Measurements from ENCODE around the gene KANK2.
"Not testable (repeated sequence)": the region's sequence is repeated elsewhere in the genome, so short reads cannot be mapped to it uniquely, and the experiment has no call there.

KANK2 gene

GRCh38 chr19:11142528-11143171 is 54.7 kb downstream of the KANK2 start:
- H3K9me3 Mint-ChIP-seq, result no peaks in the 10 kb centered on the region
- H3K27ac Mint-ChIP-seq, result peak overlapping the region; percentile 28
- peaks cover 36% of the 10 kb centered on the region for H3K4me1 Mint-ChIP-seq (ENCODE audit: low read depth)
- intact Hi-C loops (cut with micrococcal nuclease), result no loop called here
- H3K36me3 Mint-ChIP-seq (ENCODE audit: low read depth), result no peaks in the 10 kb centered on the region
- H3K27me3 Mint-ChIP-seq, result peaks cover 26% of the 10 kb centered on the region
- peak overlapping the region; percentile 39 for H3K4me3 Mint-ChIP-seq

GRCh38 chr19:11141937-11142527 is 55.3 kb downstream of the KANK2 start:
- H3K27ac Mint-ChIP-seq, result no peak overlapping the region
- H3K36me3 Mint-ChIP-seq (ENCODE audit: low read depth), result no peaks in the 10 kb centered on the region
- H3K4me3 Mint-ChIP-seq, result no peak overlapping the region
- peaks cover 26% of the 10 kb centered on the region for H3K27me3 Mint-ChIP-seq
- intact Hi-C loops (cut with micrococcal nuclease), result no loop called here
- no peaks in the 10 kb centered on the region for H3K9me3 Mint-ChIP-seq
- peaks cover 42% of the 10 kb centered on the region for H3K4me1 Mint-ChIP-seq (ENCODE audit: low read depth)

GRCh38 chr19:11140896-11141295 is 56.4 kb downstream of the KANK2 start:
- peaks cover 29% of the 10 kb centered on the region for H3K27me3 Mint-ChIP-seq
- no peak overlapping the region for H3K4me3 Mint-ChIP-seq
- H3K27ac Mint-ChIP-seq, result no peak overlapping the region
- no peaks in the 10 kb centered on the region for H3K36me3 Mint-ChIP-seq (ENCODE audit: low read depth)
- H3K9me3 Mint-ChIP-seq, result no peaks in the 10 kb centered on the region
- peaks cover 43% of the 10 kb centered on the region for H3K4me1 Mint-ChIP-seq (ENCODE audit: low read depth)
- intact Hi-C loops (cut with micrococcal nuclease), result no loop called here

GRCh38 chr19:11140023-11140538 is 57.3 kb downstream of the KANK2 start:
- H3K4me3 Mint-ChIP-seq; H3K36me3 Mint-ChIP-seq (ENCODE audit: low read depth); H3K9me3 Mint-ChIP-seq; intact Hi-C loops (cut with micrococcal nuclease); H3K27ac Mint-ChIP-seq: not testable (repeated sequence)
- peaks cover 29% of the 10 kb centered on the region for H3K27me3 Mint-ChIP-seq
- peaks cover 43% of the 10 kb centered on the region for H3K4me1 Mint-ChIP-seq (ENCODE audit: low read depth)

GRCh38 chr19:11138601-11139300 is 58.6 kb downstream of the KANK2 start:
- Mint-ChIP-seq H3K27ac (no peak overlapping the region), H3K27me3 (peaks cover 29% of the 10 kb centered on the region), H3K4me3 (no peak overlapping the region), H3K4me1 (ENCODE audit: low read depth) (peaks cover 43% of the 10 kb centered on the region), H3K36me3 (ENCODE audit: low read depth) (no peaks in the 10 kb centered on the region), H3K9me3 (no peaks in the 10 kb centered on the region)
- intact Hi-C loops (cut with micrococcal nuclease), result no loop called here

GRCh38 chr19:11137542-11138384 is 59.6 kb downstream of the KANK2 start:
- peaks cover 33% of the 10 kb centered on the region for H3K4me1 Mint-ChIP-seq (ENCODE audit: low read depth)
- H3K9me3 Mint-ChIP-seq, result no peaks in the 10 kb centered on the region
- peak overlapping the region; percentile 71 for H3K27ac Mint-ChIP-seq
- peaks cover 29% of the 10 kb centered on the region for H3K27me3 Mint-ChIP-seq
- H3K4me3 Mint-ChIP-seq, result peak overlapping the region; percentile 81
- intact Hi-C loops (cut with micrococcal nuclease), result loop anchor here (1.0 kb wide), 1 partner anchor 66 kb away; no protein-coding TSS in a partner anchor
- peaks cover 8% of the 10 kb centered on the region for H3K36me3 Mint-ChIP-seq (ENCODE audit: low read depth)

- intact Hi-C loops (cut with micrococcal nuclease), result loop anchor here (1.0 kb wide), 1 partner anchor 67 kb away; no protein-coding TSS in a partner anchor
- H3K27ac Mint-ChIP-seq, result no peak overlapping the region
Observed at GRCh38 chr19:11136400-11137101, 60.8 kb downstream of the KANK2 start.

GRCh38 chr19:11131471-11131870 is 65.9 kb downstream of the KANK2 start:
- Mint-ChIP-seq H3K27me3 (peaks cover 4% of the 10 kb centered on the region), H3K4me1 (ENCODE audit: low read depth) (no peaks in the 10 kb centered on the region), H3K27ac (no peak overlapping the region), H3K4me3 (no peak overlapping the region), H3K9me3 (no peaks in the 10 kb centered on the region), H3K36me3 (ENCODE audit: low read depth) (peaks cover 71% of the 10 kb centered on the region)
- intact Hi-C loops (cut with micrococcal nuclease), result loop anchor here (1.0 kb wide), 1 partner anchor 96 kb away; no protein-coding TSS in a partner anchor

More at GRCh38 chr19:11136400-11137101, 60.8 kb downstream of the KANK2 start:
- peaks cover 29% of the 10 kb centered on the region for H3K27me3 Mint-ChIP-seq
- H3K9me3 Mint-ChIP-seq, result no peaks in the 10 kb centered on the region
- peaks cover 20% of the 10 kb centered on the region for H3K36me3 Mint-ChIP-seq (ENCODE audit: low read depth)
- peaks cover 30% of the 10 kb centered on the region for H3K4me1 Mint-ChIP-seq (ENCODE audit: low read depth)
- no peak overlapping the region for H3K4me3 Mint-ChIP-seq

- H3K36me3 Mint-ChIP-seq (ENCODE audit: low read depth), result peaks cover 76% of the 10 kb centered on the region
- H3K27ac Mint-ChIP-seq, result no peak overlapping the region
- no peaks in the 10 kb centered on the region for H3K9me3 Mint-ChIP-seq
- intact Hi-C loops (cut with micrococcal nuclease), result loop anchor here (1.0 kb wide), 1 partner anchor 96 kb away; no protein-coding TSS in a partner anchor
- no peak overlapping the region for H3K4me3 Mint-ChIP-seq
- H3K27me3 Mint-ChIP-seq, result no peaks in the 10 kb centered on the region
- no peaks in the 10 kb centered on the region for H3K4me1 Mint-ChIP-seq (ENCODE audit: low read depth)
Observed at GRCh38 chr19:11130824-11131455, 66.4 kb downstream of the KANK2 start.

GRCh38 chr19:11127905-11128304 is 69.4 kb downstream of the KANK2 start:
- no peaks in the 10 kb centered on the region for H3K9me3 Mint-ChIP-seq
- H3K27ac Mint-ChIP-seq, result no peak overlapping the region
- no peaks in the 10 kb centered on the region for H3K4me1 Mint-ChIP-seq (ENCODE audit: low read depth)
- intact Hi-C loops (cut with micrococcal nuclease), result no loop called here
- H3K4me3 Mint-ChIP-seq, result no peak overlapping the region
- H3K36me3 Mint-ChIP-seq (ENCODE audit: low read depth), result peaks cover 95% of the 10 kb centered on the region
- no peaks in the 10 kb centered on the region for H3K27me3 Mint-ChIP-seq

- Mint-ChIP-seq H3K4me3 (no peak overlapping the region), H3K9me3 (no peaks in the 10 kb centered on the region), H3K36me3 (ENCODE audit: low read depth) (peaks cover 95% of the 10 kb centered on the region), H3K27ac (no peak overlapping the region), H3K27me3 (no peaks in the 10 kb centered on the region), H3K4me1 (ENCODE audit: low read depth) (no peaks in the 10 kb centered on the region)
- intact Hi-C loops (cut with micrococcal nuclease), result no loop called here
Observed at GRCh38 chr19:11125994-11126685, 71.2 kb downstream of the KANK2 start.

- H3K4me3 Mint-ChIP-seq; H3K4me1 Mint-ChIP-seq (ENCODE audit: low read depth); H3K27ac Mint-ChIP-seq; intact Hi-C loops (cut with micrococcal nuclease); H3K9me3 Mint-ChIP-seq; H3K27me3 Mint-ChIP-seq: not testable (repeated sequence)
- peaks cover 95% of the 10 kb centered on the region for H3K36me3 Mint-ChIP-seq (ENCODE audit: low read depth)
Observed at GRCh38 chr19:11124157-11124556, 73.2 kb downstream of the KANK2 start.

Measured in dendritic cell treated with granulocyte-macrophage colony-stimulating factor and Interleukin-4, amounts not matched to agents 40 ng/mL and 50 ng/mL, for 4 days (primary cell).